ENCODE data around the gene CLIC3.

The CLIC3 gene

GRCh38 chr9:136964171-136964689 lies 32.1 kb downstream of the CLIC3 start:
- DNase-seq (ENCODE audit: low read depth in 2 of 2), result no peak

DNA sequence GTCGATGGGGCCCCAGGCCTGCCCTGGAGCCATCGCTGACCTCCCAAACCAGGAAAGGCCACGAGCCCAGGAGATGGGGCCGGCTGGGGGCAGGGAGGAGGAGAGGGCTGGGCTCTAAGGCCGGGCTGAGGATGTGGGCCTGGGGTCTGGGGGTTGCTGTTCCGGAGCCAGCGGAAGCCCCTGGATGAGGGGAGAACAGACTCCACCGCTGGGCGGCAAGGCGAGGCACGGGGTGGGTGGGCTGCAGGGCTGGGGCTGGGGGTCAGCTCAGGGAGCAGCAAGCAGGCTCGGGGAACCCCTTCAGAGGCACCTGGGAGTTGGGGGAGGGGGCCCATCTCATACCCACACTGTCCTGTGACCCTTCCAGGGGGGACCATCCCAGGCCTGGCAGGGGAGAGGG lies 32.6 kb downstream of the CLIC3 start:
- no peak for DNase-seq (ENCODE audit: low read depth in 2 of 2)

GRCh38 chr9:136963341-136963740 lies 33.0 kb downstream of the CLIC3 start:
- DNase-seq (ENCODE audit: low read depth in 2 of 2), result no peak

DNA sequence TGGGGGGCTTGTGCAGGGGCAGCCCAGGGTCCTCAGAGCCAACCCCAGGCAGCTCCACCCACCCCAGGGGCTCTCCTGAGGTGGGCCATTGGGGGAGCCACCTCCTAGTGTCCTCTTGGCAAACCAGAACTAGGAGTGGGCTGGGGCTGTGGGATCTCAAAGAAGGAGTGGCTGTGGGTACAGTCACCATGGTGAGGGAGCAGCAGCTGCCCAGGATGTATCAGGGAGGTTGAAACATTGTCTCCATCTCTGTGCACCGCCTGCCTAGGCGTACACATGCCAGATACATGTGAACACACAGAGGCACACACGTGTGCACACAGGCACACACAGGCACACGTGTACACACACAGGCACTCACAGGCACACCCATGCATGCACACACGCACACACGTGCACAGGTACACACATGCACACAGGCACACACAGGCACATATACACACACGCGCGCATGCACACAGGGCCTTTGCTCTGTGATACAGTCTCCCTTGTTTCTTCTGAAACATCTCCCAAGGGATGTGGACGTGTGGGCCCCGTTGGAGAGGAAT lies 33.6 kb downstream of the CLIC3 start:
- DNase-seq (ENCODE audit: low read depth in 2 of 2), result no peak

DNA sequence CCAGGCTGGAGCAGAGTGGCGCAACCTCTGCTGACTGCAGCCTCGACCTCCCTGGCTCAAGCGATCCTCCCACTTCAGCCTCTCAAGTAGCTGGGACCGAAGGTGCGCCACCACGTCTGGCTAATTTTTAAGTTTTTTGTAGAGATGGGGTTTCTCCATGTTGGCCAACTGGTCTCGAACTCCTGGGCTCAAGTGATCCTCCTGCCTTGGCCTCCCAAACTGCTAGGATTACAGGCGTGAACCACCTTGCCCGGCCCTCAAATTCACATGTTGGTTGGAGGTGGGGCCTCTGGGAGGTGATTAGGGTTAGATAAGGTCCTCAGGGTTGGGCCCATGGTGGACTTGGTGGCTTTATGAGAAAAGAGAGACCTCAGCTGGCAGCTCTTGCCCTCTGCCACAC lies 34.2 kb downstream of the CLIC3 start:
- no peak for DNase-seq (ENCODE audit: low read depth in 2 of 2)

- DNase-seq (ENCODE audit: low read depth in 2 of 2), result no peak
These were observed 34.9 kb downstream of the CLIC3 start for GRCh38 chr9:136961279-136962065.

GRCh38 chr9:136960938-136961275 lies 35.5 kb downstream of the CLIC3 start:
- DNase-seq (ENCODE audit: low read depth in 2 of 2), result no peak

DNA sequence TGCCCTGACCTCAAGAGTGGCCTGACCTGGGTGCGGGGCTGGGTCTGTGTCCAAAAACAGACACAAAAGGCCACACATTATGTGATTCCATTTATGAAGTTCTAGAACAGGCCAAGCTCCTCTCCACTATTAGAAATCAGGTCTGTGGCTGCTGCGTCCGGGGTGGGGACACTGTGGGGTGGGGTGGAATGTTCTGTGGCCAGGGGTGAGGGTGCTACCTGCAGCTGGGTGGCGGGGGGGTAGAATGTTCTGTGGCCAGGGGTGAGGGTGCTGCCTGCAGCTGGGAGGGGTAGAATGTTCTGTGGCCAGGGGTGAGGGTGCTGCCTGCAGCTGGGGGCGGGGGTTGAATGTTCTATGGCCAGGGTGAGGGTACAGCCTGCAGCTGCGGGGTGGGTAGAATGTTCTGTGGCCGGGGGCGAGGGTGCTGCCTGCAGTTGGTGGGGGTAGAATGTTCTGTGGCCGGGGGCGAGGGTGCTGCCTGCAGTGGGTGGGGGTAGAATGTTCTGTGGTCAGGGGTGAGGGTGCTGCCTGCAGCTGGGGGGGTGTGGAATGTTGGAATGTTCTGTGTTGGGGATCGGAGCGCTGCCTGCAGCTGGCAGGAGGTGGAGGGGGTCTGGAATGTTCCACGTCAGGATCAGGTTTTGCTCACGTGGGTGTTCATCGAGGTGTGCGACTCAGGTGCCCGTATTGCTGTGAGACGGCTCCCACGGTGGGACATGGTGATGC lies 36.0 kb downstream of the CLIC3 start:
- no peak for DNase-seq (ENCODE audit: low read depth in 2 of 2)

GRCh38 chr9:136958898-136959850 lies 37.2 kb downstream of the CLIC3 start:
- DNase-seq (ENCODE audit: low read depth in 2 of 2), result no peak

DNA sequence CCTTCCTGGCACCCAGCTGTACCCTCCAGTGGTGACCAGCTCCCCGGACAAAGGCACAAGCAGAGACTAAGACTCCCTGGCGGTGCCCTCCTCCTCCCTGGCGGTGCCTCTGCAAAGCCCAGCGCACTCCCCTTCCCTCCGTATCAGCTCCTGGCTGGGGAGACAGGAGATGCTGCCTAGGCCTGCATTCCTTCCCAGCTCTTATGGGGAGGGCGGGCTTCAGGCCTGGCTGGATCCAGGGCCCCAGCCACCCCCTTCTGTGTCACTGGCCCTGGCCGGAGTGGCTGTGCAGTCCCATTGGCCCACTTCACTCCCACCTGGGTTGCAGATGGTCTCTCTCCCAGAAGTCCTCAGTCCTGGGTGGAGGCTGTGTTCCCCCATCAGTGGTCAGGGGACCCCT lies 37.9 kb downstream of the CLIC3 start:
- DNase-seq (ENCODE audit: low read depth in 2 of 2), result no peak

DNA sequence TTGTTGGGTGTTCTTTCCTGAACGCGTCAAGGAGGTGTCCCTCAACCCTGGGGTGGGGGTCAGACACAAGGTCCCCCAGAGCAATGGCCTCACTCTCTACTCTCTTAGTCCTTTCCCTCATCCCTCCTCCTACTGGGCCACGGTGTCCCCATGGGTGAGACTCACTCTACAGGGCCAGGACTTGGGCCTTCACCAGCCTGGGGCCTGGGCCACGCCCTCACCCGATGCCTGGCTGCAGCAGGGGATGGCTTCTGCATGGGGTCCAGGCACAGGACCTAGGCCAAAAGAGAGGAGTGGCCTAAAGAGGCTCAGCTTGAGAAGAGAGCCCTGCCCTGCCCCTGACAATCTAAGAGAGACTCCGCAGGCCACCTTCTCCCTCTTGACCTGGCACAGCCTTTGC lies 38.5 kb downstream of the CLIC3 start:
- no peak for DNase-seq (ENCODE audit: low read depth in 2 of 2)

GRCh38 chr9:136957461-136957860 lies 38.9 kb downstream of the CLIC3 start:
- DNase-seq (ENCODE audit: low read depth in 2 of 2), result no peak

DNA sequence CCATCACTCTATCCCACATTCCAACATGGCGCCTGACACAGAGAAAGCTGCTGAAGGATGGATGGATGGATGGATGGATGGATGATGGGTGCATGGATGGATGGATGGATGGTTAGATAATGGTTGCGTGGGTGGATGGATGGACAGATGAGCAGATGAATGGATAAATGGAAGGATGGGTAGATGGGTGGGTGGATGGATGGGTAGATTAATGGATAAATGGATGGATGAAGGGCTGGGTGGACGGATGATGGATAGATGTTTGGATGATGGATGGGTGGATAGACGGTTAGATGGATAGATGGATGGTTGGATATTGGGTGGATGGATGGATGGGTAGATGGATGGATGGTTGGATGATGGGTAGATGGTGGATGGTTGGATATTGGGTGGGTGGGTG lies 39.8 kb downstream of the CLIC3 start:
- DNase-seq (ENCODE audit: low read depth in 2 of 2), result no peak

- DNase-seq (ENCODE audit: low read depth in 2 of 2), result no peak
These were observed 40.4 kb downstream of the CLIC3 start for GRCh38 chr9:136955943-136956335.

DNA sequence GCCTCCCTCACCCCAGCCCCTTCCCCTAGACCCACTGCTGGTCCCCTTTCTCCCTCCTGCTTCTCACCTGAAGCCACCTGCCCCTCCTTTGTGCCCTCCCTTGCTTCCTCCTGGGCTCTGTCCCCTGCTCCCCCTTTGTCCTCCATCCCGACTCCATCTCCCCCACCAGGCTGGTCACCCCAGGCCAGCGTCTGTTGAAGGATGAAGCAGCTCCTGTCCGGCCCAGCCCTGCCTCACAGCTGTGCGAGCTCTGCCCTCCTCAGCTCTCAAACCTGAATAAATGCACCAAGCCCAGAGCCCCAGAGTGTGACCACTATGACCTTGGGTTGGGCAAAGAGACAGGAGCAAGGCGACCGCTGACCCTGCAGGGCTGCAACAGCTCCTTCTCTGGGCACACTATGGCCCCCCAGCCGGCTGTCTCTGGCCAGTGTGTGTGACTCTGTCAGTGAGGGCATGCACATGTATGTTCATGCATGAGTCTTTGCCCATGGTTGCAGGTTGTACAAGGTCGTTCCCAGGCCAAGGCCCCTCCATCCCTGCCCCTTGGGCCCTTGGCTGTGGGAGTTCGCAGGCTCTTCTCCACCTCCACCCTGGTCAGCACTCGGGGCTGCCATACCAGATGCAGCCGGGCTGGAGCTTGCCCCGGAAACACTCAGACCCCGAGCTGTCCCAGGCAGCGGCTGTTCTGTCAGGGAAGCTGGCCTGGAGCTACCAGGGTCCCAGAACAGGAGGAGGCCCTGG lies 41.0 kb downstream of the CLIC3 start:
- DNase-seq (ENCODE audit: low read depth in 2 of 2), result no peak

GRCh38 chr9:136954270-136955083 lies 41.9 kb downstream of the CLIC3 start:
- no peak for DNase-seq (ENCODE audit: low read depth in 2 of 2)

- no peak for DNase-seq (ENCODE audit: low read depth in 2 of 2)
These were observed 42.5 kb downstream of the CLIC3 start for GRCh38 chr9:136953771-136954269.

GRCh38 chr9:136952876-136953770 lies 43.2 kb downstream of the CLIC3 start:
- no peak for DNase-seq (ENCODE audit: low read depth in 2 of 2)

DNA sequence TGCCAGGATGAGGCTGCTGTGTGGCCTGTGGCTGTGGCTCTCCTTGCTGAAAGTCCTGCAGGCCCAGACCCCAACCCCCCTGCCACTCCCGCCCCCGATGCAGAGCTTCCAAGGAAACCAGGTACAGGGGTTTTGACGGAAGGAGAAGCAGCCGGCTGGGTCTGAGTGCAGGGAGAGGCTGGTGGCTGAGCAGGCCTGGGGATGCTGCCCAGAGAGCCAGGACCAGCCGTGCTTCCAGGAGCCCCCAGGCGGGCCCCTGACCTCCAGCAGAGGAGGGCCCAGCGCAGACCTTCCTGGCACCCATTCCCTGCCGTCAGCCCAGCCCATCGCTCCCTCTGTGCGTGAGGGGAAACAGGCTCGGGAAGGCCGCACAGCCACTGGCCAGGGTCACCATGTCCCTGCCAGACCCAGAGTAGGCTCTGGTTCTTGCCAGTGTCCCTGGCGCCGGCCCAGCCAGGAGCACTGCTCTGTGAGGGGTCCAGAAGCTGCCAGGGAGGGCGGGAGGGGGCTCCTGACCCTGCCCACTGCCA lies 44.0 kb downstream of the CLIC3 start:
- DNase-seq (ENCODE audit: low read depth in 2 of 2), result no peak

All from fibroblast of skin of left quadriceps (primary cell).